HG03520 (cell line): ENCODE measurements around the gene PNPLA1.

Experiments used
- ATAC-seq: cut with Tn5 transposase; IDR thresholded peaks from one replicate; pipeline ENCODE4 v1.9.1; 2021; ENCODE audit warnings: mild to moderate bottlenecking, moderate library complexity; ENCODE audit not compliant: unreplicated experiment

PNPLA1 gene

GRCh38 chr6:36246506-36247268 is 23.2 kb upstream of the PNPLA1 start:
- no peak for ATAC-seq

GRCh38 chr6:36247693-36248092 is 22.2 kb upstream of the PNPLA1 start:
- no peak for ATAC-seq

- ATAC-seq, result no peak
Measured at GRCh38 chr6:36248980-36249379, 20.9 kb upstream of the PNPLA1 start.

GRCh38 chr6:36249536-36249935 is 20.3 kb upstream of the PNPLA1 start:
- no peak for ATAC-seq

GRCh38 chr6:36252005-36252404 is 17.9 kb upstream of the PNPLA1 start:
- ATAC-seq, result no peak

- ATAC-seq, result no peak
Measured at GRCh38 chr6:36263390-36264000, 6.4 kb upstream of the PNPLA1 start.

- ATAC-seq, result no peak
Measured at GRCh38 chr6:36265744-36266143, 4.1 kb upstream of the PNPLA1 start.

GRCh38 chr6:36266913-36267644 is 2.8 kb upstream of the PNPLA1 start:
- no peak for ATAC-seq

- no peak for ATAC-seq
Measured at GRCh38 chr6:36267731-36268477, 2.0 kb upstream of the PNPLA1 start.

GRCh38 chr6:36268478-36269275 is 1.2 kb upstream of the PNPLA1 start:
- ATAC-seq, result no peak

- ATAC-seq, result no peak
Measured at GRCh38 chr6:36272234-36272633, 2.4 kb downstream of the PNPLA1 start.

GRCh38 chr6:36273067-36273466 is 3.2 kb downstream of the PNPLA1 start:
- ATAC-seq, result no peak

GRCh38 chr6:36273802-36274514 is 4.1 kb downstream of the PNPLA1 start:
- ATAC-seq, result no peak

GRCh38 chr6:36276581-36277536 is 7.0 kb downstream of the PNPLA1 start:
- ATAC-seq, result no peak

GRCh38 chr6:36277946-36278470 is 8.1 kb downstream of the PNPLA1 start:
- no peak for ATAC-seq

- ATAC-seq, result no peak
Measured at GRCh38 chr6:36280467-36280866, 10.6 kb downstream of the PNPLA1 start.

- no peak for ATAC-seq
Measured at GRCh38 chr6:36280983-36281382, 11.1 kb downstream of the PNPLA1 start.

- no peak for ATAC-seq
Measured at GRCh38 chr6:36283608-36284007, 13.7 kb downstream of the PNPLA1 start.
